B cell (primary cell): ENCODE measurements around the gene TSPAN5. TPM values are rescaled to one million over a fixed set of nuclear protein-coding genes. Genes with fewer than 3 reads are reported as not detected.
A peak's percentile ranks its signal among the peaks of the same experiment; 100 is the strongest.

Source experiments
- ATAC-seq: fragments of 200-7000 bp; cut with Tn5 transposase; one replicate; pipeline ENCODE4 v1.10.0; 2021; ENCODE audit warnings: low read depth, mild to moderate bottlenecking, moderate number of reproducible peaks, moderate library complexity
- CTCF ChIA-PET: fragments of 350-600 bp; sonication (Branson Sonifier 250); formaldehyde crosslinking; loops from one replicate; lab custom pipeline; 2021; ENCODE audit warnings: antibody characterized with exemption, inconsistent platforms; lab: Charles Lee
- POLR2A ChIA-PET: fragments of 350-600 bp; sonication (Branson Sonifier 250); formaldehyde crosslinking; loops from one replicate; lab custom pipeline; 2021; ENCODE audit warnings: antibody characterized with exemption; lab: Charles Lee
- DNase-seq: peaks from one replicate; pipeline ENCODE4 v3.0.0; 2013
- H2AFZ ChIP-seq: 2 replicates; pipeline ENCODE4 v1.6.1; 2012; ENCODE audit warnings: mild to moderate bottlenecking, low read depth, low read length; ENCODE audit not compliant: insufficient read depth, poor library complexity, severe bottlenecking
- H3K27ac ChIP-seq, 2 donors: 1 replicate in 1 of 2; 2 replicates in 1 of 2; pipeline ENCODE4 v1.5.1; 2012 to 2013; ENCODE audit warnings: low read length in 2 of 2, mild to moderate bottlenecking in 2 of 2, moderate library complexity in 1 of 2
- H3K27me3 ChIP-seq, 4 experiments: fragments of 200-600 bp in 1 of 4; sonication (generic) in 1 of 4; replicated peaks in 1 of 4; 1 replicate in 2 of 4; 2 replicates in 2 of 4; pipeline versions ENCODE4 v1.6.1 to v1.7.0; 2013 to 2016; ENCODE audit warnings: low read length in 3 of 4, mild to moderate bottlenecking in 2 of 4, mixed read lengths in 1 of 4, moderate library complexity in 1 of 4; ENCODE audit not compliant: insufficient read depth in 4 of 4, control insufficient read depth in 3 of 4; ENCODE audit errors: control extremely low read depth in 1 of 4
- H3K36me3 ChIP-seq, 2 experiments: replicated peaks in 1 of 2; 1 replicate in 1 of 2; 2 replicates in 1 of 2; pipeline versions ENCODE4 v1.6.1 to v1.7.1; 2013; ENCODE audit warnings: low read length in 1 of 2; ENCODE audit not compliant: insufficient read depth in 2 of 2, control insufficient read depth in 1 of 2; ENCODE audit errors: control extremely low read depth in 1 of 2, extremely low read depth in 1 of 2
- H3K4me1 ChIP-seq, 2 donors: fragments of 200-600 bp in 1 of 2; sonication (generic) in 1 of 2; 1 replicate in 1 of 2; 2 replicates in 1 of 2; pipeline versions ENCODE4 v1.5.1 to v1.6.1; 2013 to 2017; ENCODE audit warnings: low read length in 2 of 2; ENCODE audit not compliant: control insufficient read depth in 2 of 2, insufficient read depth in 2 of 2
- H3K4me2 ChIP-seq: replicated peaks from 2 replicates; pipeline ENCODE3; 2012; ENCODE audit warnings: mild to moderate bottlenecking, low read depth, low read length; ENCODE audit not compliant: poor library complexity, severe bottlenecking
- H3K4me3 ChIP-seq, 5 experiments: fragments of 200-600 bp in 1 of 5; sonication (generic) in 1 of 5; 1 replicate in 3 of 5; 2 replicates in 2 of 5; pipeline versions ENCODE4 v1.5.1 to v1.7.0; 2011 to 2016; ENCODE audit warnings: low read length in 4 of 5, mild to moderate bottlenecking in 4 of 5, low read depth in 2 of 5, control low read depth in 1 of 5, moderate library complexity in 1 of 5; ENCODE audit not compliant: insufficient read depth in 1 of 5; ENCODE audit errors: control extremely low read depth in 1 of 5, extremely low read depth in 1 of 5
- H3K79me2 ChIP-seq: fragments of 200-600 bp; sonication (generic); one replicate; pipeline ENCODE4 v1.6.0; 2016; ENCODE audit warnings: low read length; ENCODE audit not compliant: control insufficient read depth, insufficient read depth
- H3K9ac ChIP-seq: fragments of 200-600 bp; sonication (generic); 2 replicates; pipeline ENCODE4 v1.6.1; 2017; ENCODE audit warnings: mild to moderate bottlenecking, low read length, moderate library complexity
- H3K9me3 ChIP-seq, 3 donors: one replicate each; pipeline versions ENCODE4 v1.6.1 to v1.7.1; 2013; ENCODE audit warnings: low read length in 2 of 3; ENCODE audit not compliant: control insufficient read depth in 2 of 3, insufficient read depth in 1 of 3; ENCODE audit errors: control extremely low read depth in 1 of 3
- H4K20me1 ChIP-seq: 2 replicates; pipeline ENCODE4 v1.6.0; 2012; ENCODE audit warnings: mild to moderate bottlenecking, low read length; ENCODE audit not compliant: insufficient read depth, control insufficient read depth, poor library complexity, severe bottlenecking
- H3K27ac Mint-ChIP-seq: one replicate; pipeline ENCODE4 v1.8.0; 2021; ENCODE audit warnings: mixed read lengths
- H3K27me3 Mint-ChIP-seq: one replicate; pipeline ENCODE4 v1.8.0; 2021; ENCODE audit warnings: mixed read lengths
- H3K4me1 Mint-ChIP-seq: one replicate; pipeline ENCODE4 v1.8.0; 2021; ENCODE audit warnings: mixed read lengths
- H3K4me3 Mint-ChIP-seq: one replicate; pipeline ENCODE4 v1.8.0; 2021; ENCODE audit warnings: mixed read lengths
- H3K9me3 Mint-ChIP-seq: one replicate; pipeline ENCODE4 v1.8.0; 2022; ENCODE audit warnings: mixed read lengths; ENCODE audit not compliant: insufficient read depth
- EZH2 ChIP-seq: IDR thresholded peaks from 2 replicates; pipeline ENCODE4 v1.6.1; 2012; ENCODE audit warnings: borderline replicate concordance, low read depth, mild to moderate bottlenecking, moderate library complexity, low read length; ENCODE audit not compliant: insufficient read depth, poor library complexity, severe bottlenecking
- whole genome bisulfite sequencing: methylation state at CpG from one replicate; pipeline ENCODE4 v1.1.5; 2013; ENCODE audit warnings: missing lambda C conversion rate; ENCODE audit not compliant: insufficient coverage; 5-methylcytosine and 5-hydroxymethylcytosine counted together
- intact Hi-C: fragments of 100-400 bp; cut with micrococcal nuclease; formaldehyde crosslinking; loops from one replicate; pipeline ENCODE4 v1.10.0; 2022
- polyA plus RNA-seq: library from polyadenylated mRNA; depleted of rRNA; stranded (reverse); fragments of >200 nt; gene quantifications from 2 replicates; pipeline ENCODE4 v1.2.3, GENCODE V29; 2012
- total RNA-seq, 2 donors: library from RNA; stranded (reverse); fragments of 120-200 nt in 1 of 2; gene quantifications; 1 replicate in 1 of 2; 2 replicates in 1 of 2; pipeline versions ENCODE4 v1.2.3 to v1.2.4, GENCODE V29; 2013 to 2022
- TF ChIP-seq, protein P1 (sequence below): fragments of 200-600 bp; IDR thresholded peaks from one replicate; pipeline ENCODE4 v1.8.0; 2022; ENCODE audit warnings: antibody characterized with exemption, mild to moderate bottlenecking

The TSPAN5 gene
- total and polyA plus RNA-seq, 2 donors (not counting 1 experiment from before 2014, with no cell fraction given), result 2.6 to 5.3 TPM

DNA sequence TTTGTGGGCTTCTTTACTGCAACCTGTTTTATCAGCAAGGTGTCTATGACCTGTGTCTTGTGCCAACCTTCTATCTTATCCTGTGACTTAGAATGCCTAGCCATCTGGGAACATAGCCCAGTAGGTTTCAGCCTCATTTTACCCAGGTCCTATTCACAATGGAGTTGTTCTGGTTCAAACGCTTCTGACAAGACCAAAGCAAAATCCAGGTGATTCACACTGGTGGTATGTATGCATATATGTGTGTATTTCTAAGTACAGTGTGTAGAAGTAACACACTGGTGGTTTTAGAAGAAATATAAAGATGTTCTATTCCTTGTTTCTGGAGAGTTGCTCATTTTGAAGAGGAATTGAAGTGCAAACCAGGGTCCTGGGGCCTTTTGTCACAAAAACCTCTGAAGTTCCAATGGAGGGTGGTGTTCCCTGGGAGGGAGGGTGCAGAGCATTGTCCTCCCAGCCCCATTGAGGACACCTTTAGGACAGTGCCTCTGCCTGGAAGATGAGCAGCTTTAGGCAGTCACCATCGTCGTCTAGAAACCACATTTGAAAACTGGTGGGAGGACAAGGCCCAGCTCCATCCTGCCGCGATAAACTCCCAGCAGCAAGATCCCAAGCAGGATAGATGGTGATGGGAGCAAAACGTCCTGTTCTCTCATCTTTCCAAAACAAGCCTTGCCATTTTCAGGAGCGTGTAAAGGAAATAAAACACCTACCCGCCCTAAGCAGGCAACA lies 191.4 kb downstream of the TSPAN5 start:
- Histone ChIP-seq H3K4me2 (peak overlapping the region; percentile 75), H3K4me1 (peaks cover 6 to 7% of the 10 kb centered on the region in 2 donors), H2AFZ (peak overlapping the region; percentile 79), H3K79me2 (no peaks in the 10 kb centered on the region), H3K36me3 (no peaks in the 10 kb centered on the region), H3K4me3 (no peak overlapping the region), H3K9me3 (peaks cover 0 to 2% (median 0%) of the 10 kb centered on the region in 3 donors), H3K27ac (no peak overlapping the region), H3K27me3 (peaks cover 0 to 3% (median 0%) of the 10 kb centered on the region in 4 experiments), H3K9ac (no peak overlapping the region), H4K20me1 (no peaks in the 10 kb centered on the region)
- POLR2A ChIA-PET, result interaction anchor here (0.7 kb wide), 1 partner anchor 465 kb away, joined by 3 read pairs; no protein-coding TSS in a partner anchor
- intact Hi-C loops, result loop anchor here (1.0 to 2.0 kb wide), 5 partner anchors 317 to 996 kb away; no protein-coding TSS in a partner anchor
- TF ChIP-seq, protein P1, sequence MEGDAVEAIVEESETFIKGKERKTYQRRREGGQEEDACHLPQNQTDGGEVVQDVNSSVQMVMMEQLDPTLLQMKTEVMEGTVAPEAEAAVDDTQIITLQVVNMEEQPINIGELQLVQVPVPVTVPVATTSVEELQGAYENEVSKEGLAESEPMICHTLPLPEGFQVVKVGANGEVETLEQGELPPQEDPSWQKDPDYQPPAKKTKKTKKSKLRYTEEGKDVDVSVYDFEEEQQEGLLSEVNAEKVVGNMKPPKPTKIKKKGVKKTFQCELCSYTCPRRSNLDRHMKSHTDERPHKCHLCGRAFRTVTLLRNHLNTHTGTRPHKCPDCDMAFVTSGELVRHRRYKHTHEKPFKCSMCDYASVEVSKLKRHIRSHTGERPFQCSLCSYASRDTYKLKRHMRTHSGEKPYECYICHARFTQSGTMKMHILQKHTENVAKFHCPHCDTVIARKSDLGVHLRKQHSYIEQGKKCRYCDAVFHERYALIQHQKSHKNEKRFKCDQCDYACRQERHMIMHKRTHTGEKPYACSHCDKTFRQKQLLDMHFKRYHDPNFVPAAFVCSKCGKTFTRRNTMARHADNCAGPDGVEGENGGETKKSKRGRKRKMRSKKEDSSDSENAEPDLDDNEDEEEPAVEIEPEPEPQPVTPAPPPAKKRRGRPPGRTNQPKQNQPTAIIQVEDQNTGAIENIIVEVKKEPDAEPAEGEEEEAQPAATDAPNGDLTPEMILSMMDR, result no peak
- no peak for TF ChIP-seq EZH2
- ATAC-seq (no peak), DNase-seq (no peak)
- peaks cover 4% of the 10 kb centered on the region for H3K27me3 Mint-ChIP-seq
- no peaks in the 10 kb centered on the region for H3K9me3 Mint-ChIP-seq
- H3K4me1 Mint-ChIP-seq, result peaks cover 8% of the 10 kb centered on the region
- H3K27ac Mint-ChIP-seq, result no peak overlapping the region
- no peak overlapping the region for H3K4me3 Mint-ChIP-seq
- CTCF ChIA-PET, result interaction anchor here (0.6 to 2.8 kb wide), 45 partner anchors 7 to 996 kb away, joined by 3 to 33 read pairs (median 4); partner anchors contain the start of genes EIF4E, METAP1 and TSPAN5
- 57% methylated on average over 8 of the region's 8 CpGs for WGBS

DNA sequence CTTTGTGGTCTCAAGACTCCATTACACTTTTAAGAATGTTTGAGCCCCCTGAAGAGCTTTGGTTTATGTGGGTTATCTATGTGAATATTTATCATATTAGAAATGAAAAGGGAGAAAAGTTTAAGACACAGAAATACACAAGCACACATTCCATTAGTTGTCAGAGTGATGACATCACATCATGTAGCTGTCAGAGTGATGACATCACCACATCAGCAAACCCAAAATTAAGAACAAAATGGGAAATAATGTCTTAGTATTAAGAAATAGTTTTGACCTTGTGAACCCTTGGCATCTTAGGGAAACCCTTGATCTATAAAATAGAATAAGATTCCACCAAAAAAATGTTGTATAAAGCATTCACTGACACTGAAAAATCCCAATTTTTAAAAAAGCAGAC lies 195.9 kb downstream of the TSPAN5 start:
- H3K79me2 ChIP-seq, result no peaks in the 10 kb centered on the region
- H2AFZ ChIP-seq, result no peak overlapping the region
- peaks cover 0 to 4% (median 2%) of the 10 kb centered on the region in 3 donors for H3K9me3 ChIP-seq
- no peak overlapping the region for H3K9ac ChIP-seq
- Mint-ChIP-seq H3K9me3 (no peaks in the 10 kb centered on the region), H3K27ac (no peak overlapping the region), H3K4me3 (no peak overlapping the region), H3K4me1 (peaks cover 5% of the 10 kb centered on the region), H3K27me3 (peaks cover under 1% of the 10 kb centered on the region)
- intact Hi-C loops, result no loop called here
- POLR2A ChIA-PET, result no interaction called here
- no peaks in the 10 kb centered on the region for H4K20me1 ChIP-seq
- no peak for ATAC-seq
- no peak overlapping the region for H3K27ac ChIP-seq
- no peaks in the 10 kb centered on the region for H3K27me3 ChIP-seq
- peaks cover 0 to 2% of the 10 kb centered on the region in 2 donors for H3K4me1 ChIP-seq
- no peak for DNase-seq
- TF ChIP-seq, protein P1, result no peak
- no peak for TF ChIP-seq EZH2
- H3K4me2 ChIP-seq, result no peak overlapping the region
- no peak overlapping the region for H3K4me3 ChIP-seq
- CTCF ChIA-PET, result no interaction called here
- no peaks in the 10 kb centered on the region for H3K36me3 ChIP-seq
